Activated CD8-positive, alpha-beta memory T cell treated with anti-CD3 and anti-CD28 coated beads for 4 hours (primary cell): ENCODE data around the gene VASH2.
A peak's percentile ranks its signal among the peaks of the same experiment; 100 is the strongest.
"Not testable (repeated sequence)": the region's sequence is repeated elsewhere in the genome, so short reads cannot be mapped to it uniquely, and the experiment has no call there.

ENCODE experiments used
- DNase-seq, 2 donors: peaks; one replicate each; pipeline ENCODE4 v3.0.0-alpha.2; 2020; ENCODE audit warnings: low read depth in 2 of 2

VASH2 gene

GRCh38 chr1:212950243-212951125 is at the start of gene VASH2:
TSS of gene VASH2 (plus strand) at chr1:212950541. CDS start at chr1:212951543, 1,002 bp downstream.
- DNase-seq = peak in 1 of 2 donors; percentile 22

- DNase-seq = no peak
Observed at GRCh38 chr1:212901290-212901689, 49.1 kb upstream of the VASH2 start.

GRCh38 chr1:212902054-212902453 is 48.3 kb upstream of the VASH2 start:
- no peak for DNase-seq

GRCh38 chr1:212903664-212904063 is 46.7 kb upstream of the VASH2 start:
- no peak for DNase-seq

- not testable (repeated sequence) for DNase-seq
Observed at GRCh38 chr1:212908071-212908470, 42.3 kb upstream of the VASH2 start.

- DNase-seq = no peak
Observed at GRCh38 chr1:212908971-212909370, 41.4 kb upstream of the VASH2 start.

- DNase-seq = no peak
Observed at GRCh38 chr1:212909652-212910063, 40.7 kb upstream of the VASH2 start.

GRCh38 chr1:212910213-212910612 is 40.1 kb upstream of the VASH2 start:
- not testable (repeated sequence) for DNase-seq

- DNase-seq = not testable (repeated sequence)
Observed at GRCh38 chr1:212913638-212914037, 36.7 kb upstream of the VASH2 start.

GRCh38 chr1:212914110-212914509 is 36.2 kb upstream of the VASH2 start:
- not testable (repeated sequence) for DNase-seq

- no peak for DNase-seq
Observed at GRCh38 chr1:212914789-212915188, 35.6 kb upstream of the VASH2 start.

GRCh38 chr1:212915245-212916091 is 34.9 kb upstream of the VASH2 start:
- no peak for DNase-seq

- no peak for DNase-seq
Observed at GRCh38 chr1:212916481-212917133, 33.7 kb upstream of the VASH2 start.

- no peak for DNase-seq
Observed at GRCh38 chr1:212917134-212917485, 33.2 kb upstream of the VASH2 start.

- no peak for DNase-seq
Observed at GRCh38 chr1:212917858-212918257, 32.5 kb upstream of the VASH2 start.

- no peak for DNase-seq
Observed at GRCh38 chr1:212918824-212919223, 31.5 kb upstream of the VASH2 start.

GRCh38 chr1:212920246-212920645 is 30.1 kb upstream of the VASH2 start:
- no peak for DNase-seq

GRCh38 chr1:212920896-212921295 is 29.4 kb upstream of the VASH2 start:
- DNase-seq = no peak

GRCh38 chr1:212922016-212922415 is 28.3 kb upstream of the VASH2 start:
- DNase-seq = no peak

GRCh38 chr1:212926372-212926771 is 24.0 kb upstream of the VASH2 start:
- DNase-seq = no peak

GRCh38 chr1:212928323-212929291 is 21.7 kb upstream of the VASH2 start:
- DNase-seq = no peak
